Neutrophil (primary cell): Measurements from ENCODE around the gene NPIPB8.
"Not testable (repeated sequence)": the region's sequence is repeated elsewhere in the genome, so short reads cannot be mapped to it uniquely, and the experiment has no call there.

Experiments
- H3K27ac ChIP-seq: fragments of 200-600 bp; sonication (generic); 2 replicates; pipeline ENCODE4 v1.5.1; 2016; ENCODE audit warnings: mild to moderate bottlenecking, moderate library complexity
- H3K27me3 ChIP-seq: fragments of 200-600 bp; sonication (generic); 2 replicates; pipeline ENCODE4 v1.6.0; 2016; ENCODE audit warnings: mild to moderate bottlenecking
- H3K36me3 ChIP-seq: fragments of 200-600 bp; sonication (generic); 2 replicates; pipeline ENCODE4 v1.5.1; 2017
- H3K4me1 ChIP-seq, 2 experiments: fragments of 200-600 bp in 1 of 2; sonication (generic) in 1 of 2; 1 replicate in 1 of 2; 2 replicates in 1 of 2; pipeline versions ENCODE4 v1.5.1 to v1.6.1; 2013 to 2016; ENCODE audit warnings: low read depth in 1 of 2, low read length in 1 of 2, mild to moderate bottlenecking in 1 of 2, moderate library complexity in 1 of 2; ENCODE audit not compliant: control insufficient read depth in 1 of 2, insufficient read depth in 1 of 2
- H3K4me3 ChIP-seq, 2 experiments: fragments of 200-600 bp in 1 of 2; sonication (generic) in 1 of 2; 1 replicate in 1 of 2; 2 replicates in 1 of 2; pipeline ENCODE4 v1.5.1; 2013 to 2016; ENCODE audit warnings: low read depth in 1 of 2, low read length in 1 of 2, mild to moderate bottlenecking in 1 of 2, moderate library complexity in 1 of 2
- H3K9me3 ChIP-seq: fragments of 200-600 bp; sonication (generic); 2 replicates; pipeline ENCODE4 v1.5.1; 2016
- CTCF ChIP-seq: fragments of 200-600 bp; sonication (generic); IDR thresholded peaks from 2 replicates; pipeline ENCODE4 v1.5.1; 2016; ENCODE audit warnings: antibody characterized with exemption

The NPIPB8 gene

GRCh38 chr16:28607116-28607623, 30.7 kb upstream of the NPIPB8 start:
- H3K27me3 ChIP-seq = no peaks in the 10 kb centered on the region
- H3K9me3 ChIP-seq = no peaks in the 10 kb centered on the region
- TF ChIP-seq CTCF = no peak

GRCh38 chr16:28607681-28608495, 30.0 kb upstream of the NPIPB8 start:
- Histone ChIP-seq H3K4me1 (peaks cover 40 to 46% of the 10 kb centered on the region in 2 experiments), H3K36me3 (peaks cover 51% of the 10 kb centered on the region), H3K27ac (peak overlapping the region; percentile 89), H3K4me3 (peak overlapping the region; percentile 15 to 70)
- not testable (repeated sequence) for H3K27me3 ChIP-seq, H3K9me3 ChIP-seq

More at GRCh38 chr16:28607116-28607623, 30.7 kb upstream of the NPIPB8 start:
- peaks cover 40 to 46% of the 10 kb centered on the region in 2 experiments for H3K4me1 ChIP-seq
- H3K4me3 ChIP-seq = no peak overlapping the region
- peaks cover 56% of the 10 kb centered on the region for H3K36me3 ChIP-seq
- no peak overlapping the region for H3K27ac ChIP-seq

GRCh38 chr16:28608496-28608808, 29.4 kb upstream of the NPIPB8 start:
- peaks cover 40 to 46% of the 10 kb centered on the region in 2 experiments for H3K4me1 ChIP-seq
- H3K36me3 ChIP-seq = peaks cover 46% of the 10 kb centered on the region
- H3K4me3 ChIP-seq = peak overlapping the region; percentile 70 to 77
- peak overlapping the region; percentile 89 for H3K27ac ChIP-seq
- not testable (repeated sequence) for H3K9me3 ChIP-seq, H3K27me3 ChIP-seq

GRCh38 chr16:28608867-28609596, 28.8 kb upstream of the NPIPB8 start:
- H3K9me3 ChIP-seq, H3K27me3 ChIP-seq: not testable (repeated sequence)
- H3K36me3 ChIP-seq = peaks cover 40% of the 10 kb centered on the region
- peak overlapping the region; percentile 89 for H3K27ac ChIP-seq
- H3K4me1 ChIP-seq = peaks cover 40 to 43% of the 10 kb centered on the region in 2 experiments
- H3K4me3 ChIP-seq = peak overlapping the region; percentile 70 to 77

GRCh38 chr16:28609631-28610594, 28.0 kb upstream of the NPIPB8 start, which contains the start of gene SULT1A1:
Gene SULT1A1, minus strand, starts transcription at chr16:28610044. Its CDS starts 1,189 bp downstream, at chr16:28608855.
- TF ChIP-seq CTCF = peak; percentile 7
- H3K9me3 ChIP-seq = no peaks in the 10 kb centered on the region
- H3K36me3 ChIP-seq = peaks cover 32% of the 10 kb centered on the region
- H3K27me3 ChIP-seq = no peaks in the 10 kb centered on the region
- peak within 1 kb of the TSS; percentile 70 to 77 for H3K4me3 ChIP-seq
- peak within 1 kb of the TSS; percentile 89 for H3K27ac ChIP-seq
- peaks cover 40 to 45% of the 10 kb centered on the region in 2 experiments for H3K4me1 ChIP-seq

GRCh38 chr16:28610595-28611191, 27.2 kb upstream of the NPIPB8 start:
- peaks cover 24% of the 10 kb centered on the region for H3K36me3 ChIP-seq
- no peaks in the 10 kb centered on the region for H3K9me3 ChIP-seq
- peak overlapping the region; percentile 70 to 77 for H3K4me3 ChIP-seq
- no peaks in the 10 kb centered on the region for H3K27me3 ChIP-seq
- peaks cover 42 to 48% of the 10 kb centered on the region in 2 experiments for H3K4me1 ChIP-seq
- TF ChIP-seq CTCF = no peak
- peak overlapping the region; percentile 89 for H3K27ac ChIP-seq

GRCh38 chr16:28612359-28613280, 25.2 kb upstream of the NPIPB8 start:
- not testable (repeated sequence) for H3K27ac ChIP-seq, H3K27me3 ChIP-seq
- peaks cover 60 to 66% of the 10 kb centered on the region in 2 experiments for H3K4me1 ChIP-seq

GRCh38 chr16:28613912-28614311, 24.0 kb upstream of the NPIPB8 start:
- H3K27ac ChIP-seq = peak overlapping the region; percentile 47
- H3K9me3 ChIP-seq, H3K27me3 ChIP-seq, H3K36me3 ChIP-seq, H3K4me3 ChIP-seq: not testable (repeated sequence)
- peaks cover 60 to 64% of the 10 kb centered on the region in 2 experiments for H3K4me1 ChIP-seq

More at GRCh38 chr16:28612359-28613280, 25.2 kb upstream of the NPIPB8 start:
- H3K4me3 ChIP-seq, H3K36me3 ChIP-seq, H3K9me3 ChIP-seq: not testable (repeated sequence)
